ENCODE results near the gene CLASRP.

DNA sequence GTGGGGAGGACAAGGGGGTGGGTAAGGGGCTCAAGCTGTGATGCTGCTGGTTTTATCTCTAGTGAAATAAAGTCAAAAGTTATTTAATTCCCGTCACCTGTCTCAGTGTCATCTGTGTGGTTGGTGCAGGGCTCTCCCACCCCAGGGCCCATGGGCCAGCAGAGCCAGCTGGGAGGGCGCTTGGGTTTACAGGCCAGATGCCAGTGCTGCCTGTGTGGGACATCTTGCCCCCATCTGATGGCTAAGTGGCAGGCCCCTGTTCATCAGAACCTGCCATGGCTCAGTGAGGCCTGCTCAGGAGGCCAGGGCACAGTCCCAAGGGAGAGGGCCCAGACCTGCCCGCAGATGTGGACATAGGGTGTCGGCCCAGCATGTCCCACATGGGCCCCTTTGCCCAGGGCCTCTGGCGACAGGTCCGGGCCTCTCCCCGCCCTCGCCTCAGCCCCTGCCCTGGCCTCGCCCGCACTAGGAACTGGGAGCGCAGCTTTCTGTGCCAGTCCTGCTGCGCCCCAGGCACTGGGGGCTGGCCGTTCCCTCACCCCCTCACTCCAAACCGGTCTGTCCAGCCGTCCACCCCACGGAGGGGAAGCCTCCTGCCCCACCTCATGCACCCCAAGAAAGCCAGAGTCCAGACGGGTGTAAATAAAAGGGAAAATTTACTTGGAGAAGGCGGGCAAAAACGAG, 32.2 kb downstream of the CLASRP start:
- TF ChIP-seq, protein P1, sequence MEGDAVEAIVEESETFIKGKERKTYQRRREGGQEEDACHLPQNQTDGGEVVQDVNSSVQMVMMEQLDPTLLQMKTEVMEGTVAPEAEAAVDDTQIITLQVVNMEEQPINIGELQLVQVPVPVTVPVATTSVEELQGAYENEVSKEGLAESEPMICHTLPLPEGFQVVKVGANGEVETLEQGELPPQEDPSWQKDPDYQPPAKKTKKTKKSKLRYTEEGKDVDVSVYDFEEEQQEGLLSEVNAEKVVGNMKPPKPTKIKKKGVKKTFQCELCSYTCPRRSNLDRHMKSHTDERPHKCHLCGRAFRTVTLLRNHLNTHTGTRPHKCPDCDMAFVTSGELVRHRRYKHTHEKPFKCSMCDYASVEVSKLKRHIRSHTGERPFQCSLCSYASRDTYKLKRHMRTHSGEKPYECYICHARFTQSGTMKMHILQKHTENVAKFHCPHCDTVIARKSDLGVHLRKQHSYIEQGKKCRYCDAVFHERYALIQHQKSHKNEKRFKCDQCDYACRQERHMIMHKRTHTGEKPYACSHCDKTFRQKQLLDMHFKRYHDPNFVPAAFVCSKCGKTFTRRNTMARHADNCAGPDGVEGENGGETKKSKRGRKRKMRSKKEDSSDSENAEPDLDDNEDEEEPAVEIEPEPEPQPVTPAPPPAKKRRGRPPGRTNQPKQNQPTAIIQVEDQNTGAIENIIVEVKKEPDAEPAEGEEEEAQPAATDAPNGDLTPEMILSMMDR (conservative IDR thresholded peaks at IDR 0.05; ENCODE audit: low read length) = no peak
- no peak for TF ChIP-seq EZH2phosphoT487 (IDR thresholded peaks at IDR 0.05; ENCODE audit: borderline replicate concordance, low read depth, low read length)
